AML-193 (cell line): ENCODE results near the gene SEPTIN10.
"Not testable (repeated sequence)": the region's sequence is repeated elsewhere in the genome, so short reads cannot be mapped to it uniquely, and the experiment has no call there.

Experiments used
- DNase-seq, 2 experiments: peaks; one replicate each; lab custom pipeline; 2025; lab: John Stamatoyannopoulos, UW

The SEPTIN10 gene

GRCh38 chr2:109601783-109602182, 12.0 kb downstream of the SEPTIN10 start:
- no peak for DNase-seq

GRCh38 chr2:109597283-109597682, 16.5 kb downstream of the SEPTIN10 start:
- no peak for DNase-seq

DNA sequence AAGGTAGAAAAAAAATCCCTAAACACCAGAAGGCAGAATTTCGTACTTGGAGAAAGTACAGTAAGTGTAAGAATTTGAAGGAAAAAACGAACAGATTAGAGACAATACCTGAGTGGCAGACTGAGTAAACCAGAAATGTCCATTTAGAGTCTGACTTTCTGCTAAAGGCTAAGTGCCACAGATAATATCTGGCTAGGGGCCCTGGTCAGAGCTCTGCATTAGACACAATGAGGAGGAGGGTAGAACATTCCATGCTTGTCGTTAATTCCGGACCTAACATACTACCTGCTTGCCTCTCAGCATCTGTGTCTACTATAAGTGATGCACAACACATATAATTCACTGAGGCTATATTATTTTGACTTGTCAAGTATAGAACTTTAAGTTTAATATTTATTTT, 18.1 kb downstream of the SEPTIN10 start:
- no peak for DNase-seq

- no peak for DNase-seq
Measured at GRCh38 chr2:109594246-109594885, 19.4 kb downstream of the SEPTIN10 start.

DNA sequence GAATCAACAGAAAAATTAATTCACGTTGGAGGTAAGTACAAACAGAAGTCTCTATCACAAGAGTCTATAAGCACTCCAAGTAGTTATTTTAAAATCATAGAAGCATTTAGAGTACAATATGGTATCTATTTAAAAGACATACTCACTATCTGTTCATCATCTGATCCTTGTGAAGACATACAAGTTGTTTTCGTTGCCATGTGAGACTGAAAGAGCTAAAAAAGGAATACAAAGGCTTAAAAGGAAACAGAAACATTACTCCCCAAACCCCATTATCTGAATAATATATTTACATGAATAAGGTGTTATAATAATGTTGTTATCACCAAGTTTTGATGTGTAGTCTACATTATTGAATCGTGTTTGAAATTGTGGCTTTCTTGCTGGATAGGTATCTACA, 20.9 kb downstream of the SEPTIN10 start:
- DNase-seq, result no peak

GRCh38 chr2:109591206-109591605, 22.6 kb downstream of the SEPTIN10 start:
- no peak for DNase-seq

GRCh38 chr2:109586687-109587086, 27.1 kb downstream of the SEPTIN10 start:
- DNase-seq, result no peak

- no peak for DNase-seq
Measured at GRCh38 chr2:109582928-109583895, 30.6 kb downstream of the SEPTIN10 start.

GRCh38 chr2:109577630-109578029, 36.1 kb downstream of the SEPTIN10 start:
- not testable (repeated sequence) for DNase-seq

GRCh38 chr2:109575373-109575772, 38.4 kb downstream of the SEPTIN10 start:
- no peak for DNase-seq

DNA sequence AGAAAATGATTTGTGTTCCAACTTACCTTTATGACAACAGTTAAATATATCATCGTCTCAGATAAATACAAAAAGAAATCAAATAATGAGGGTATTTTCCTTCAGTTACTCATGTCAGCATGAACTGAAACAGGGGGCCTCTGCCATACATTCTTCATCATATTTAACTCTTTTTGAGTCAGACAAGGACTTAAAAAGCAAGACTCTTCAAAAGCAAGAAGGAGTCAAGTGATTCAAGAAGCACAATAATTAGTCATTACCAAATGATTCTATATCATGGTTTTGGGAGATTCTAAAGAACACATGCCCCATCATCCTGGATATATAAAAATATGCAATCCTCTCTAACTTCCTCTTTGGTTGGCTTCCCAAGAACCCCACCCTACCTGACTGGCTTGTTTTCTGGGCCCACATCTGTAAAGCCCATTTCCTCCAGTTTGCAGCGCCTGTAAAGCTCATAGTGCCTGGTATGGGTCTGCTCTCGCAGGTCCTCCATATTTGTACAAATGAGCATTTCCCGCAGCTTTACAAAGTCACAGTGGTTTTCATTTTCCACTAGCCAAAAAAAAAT, 49.7 kb downstream of the SEPTIN10 start:
- DNase-seq, result no peak

- no peak for DNase-seq
Measured at GRCh38 chr2:109563288-109563687, 50.5 kb downstream of the SEPTIN10 start.

- DNase-seq, result no peak
Measured at GRCh38 chr2:109562421-109562820, 51.3 kb downstream of the SEPTIN10 start.

DNA sequence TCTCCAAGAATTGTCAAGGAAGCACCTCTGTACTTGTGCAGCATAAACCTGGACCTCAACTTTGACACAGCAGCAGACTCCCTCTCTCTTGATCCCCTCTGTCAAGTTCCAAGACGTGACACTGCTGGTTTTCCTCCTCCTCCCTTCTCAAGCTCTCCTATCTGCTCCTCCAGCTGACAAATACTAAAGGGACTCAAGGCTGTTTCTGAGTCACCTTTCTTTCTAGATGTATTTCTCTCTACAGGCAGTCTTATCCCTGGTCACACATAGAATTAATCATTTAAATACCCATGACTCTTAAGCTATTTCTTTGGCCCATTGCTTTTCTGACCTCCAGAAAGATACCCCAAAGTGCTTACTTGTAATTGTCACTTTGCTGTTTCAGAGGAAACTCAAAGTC, 53.5 kb downstream of the SEPTIN10 start:
- no peak for DNase-seq

DNA sequence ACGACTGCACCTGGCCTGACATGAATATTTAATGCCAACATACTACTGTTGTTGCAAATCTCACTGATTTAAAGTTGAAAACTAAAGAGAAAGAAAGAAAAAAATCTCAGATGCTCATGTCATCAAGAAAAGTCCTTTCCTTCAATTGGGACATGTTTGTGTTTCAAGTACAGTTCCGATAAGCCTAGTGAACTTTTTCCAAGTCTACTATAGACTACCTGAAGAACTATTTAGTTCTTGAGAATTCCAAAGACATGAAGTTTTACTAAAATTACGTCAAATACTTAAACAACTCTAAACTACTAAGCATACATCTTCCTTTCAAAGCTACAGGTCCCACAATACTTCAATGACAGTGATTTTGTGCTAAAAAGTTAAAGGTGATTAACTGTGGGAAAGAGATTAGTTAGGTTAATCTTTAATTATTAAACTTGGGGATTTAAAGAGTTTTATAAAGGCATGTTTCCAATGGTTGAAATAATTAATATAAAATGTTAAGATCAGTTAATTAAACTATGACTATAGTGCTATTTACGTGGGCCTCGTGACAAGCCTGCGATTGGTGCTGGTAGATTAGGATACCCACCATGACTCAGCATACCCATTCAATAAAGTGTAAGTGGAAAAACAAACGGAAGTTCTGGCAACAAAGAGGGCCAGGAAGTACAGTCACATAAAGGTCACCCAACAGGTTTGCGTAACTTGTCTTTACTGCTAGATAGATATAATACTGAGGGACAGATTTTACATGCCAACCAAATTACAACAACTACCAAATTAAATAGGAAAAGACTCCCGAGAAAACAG, 55.5 kb downstream of the SEPTIN10 start:
- DNase-seq, result peak; percentile 68 to 82

- DNase-seq, result no peak
Measured at GRCh38 chr2:109557309-109557708, 56.5 kb downstream of the SEPTIN10 start.

- no peak for DNase-seq
Measured at GRCh38 chr2:109555346-109555900, 58.3 kb downstream of the SEPTIN10 start.

DNA sequence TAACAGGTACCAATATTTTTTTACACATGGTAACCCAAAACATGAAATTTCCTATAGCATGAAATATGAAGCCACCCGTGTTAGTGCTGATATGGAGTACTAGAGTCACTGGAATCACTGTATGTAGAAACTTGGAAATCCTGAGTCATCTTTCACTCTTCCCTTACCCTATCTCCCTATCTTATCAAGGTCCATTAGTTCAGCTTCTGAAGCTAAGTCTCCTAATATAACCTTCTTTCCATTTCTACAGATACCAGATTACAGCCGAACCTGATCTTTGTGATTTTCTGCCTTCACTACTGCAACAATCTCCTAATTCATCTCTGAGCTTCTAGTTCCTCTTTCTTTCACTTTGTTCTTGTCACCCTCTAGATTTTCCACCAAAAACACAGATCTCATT, 59.0 kb downstream of the SEPTIN10 start:
- no peak for DNase-seq

DNA sequence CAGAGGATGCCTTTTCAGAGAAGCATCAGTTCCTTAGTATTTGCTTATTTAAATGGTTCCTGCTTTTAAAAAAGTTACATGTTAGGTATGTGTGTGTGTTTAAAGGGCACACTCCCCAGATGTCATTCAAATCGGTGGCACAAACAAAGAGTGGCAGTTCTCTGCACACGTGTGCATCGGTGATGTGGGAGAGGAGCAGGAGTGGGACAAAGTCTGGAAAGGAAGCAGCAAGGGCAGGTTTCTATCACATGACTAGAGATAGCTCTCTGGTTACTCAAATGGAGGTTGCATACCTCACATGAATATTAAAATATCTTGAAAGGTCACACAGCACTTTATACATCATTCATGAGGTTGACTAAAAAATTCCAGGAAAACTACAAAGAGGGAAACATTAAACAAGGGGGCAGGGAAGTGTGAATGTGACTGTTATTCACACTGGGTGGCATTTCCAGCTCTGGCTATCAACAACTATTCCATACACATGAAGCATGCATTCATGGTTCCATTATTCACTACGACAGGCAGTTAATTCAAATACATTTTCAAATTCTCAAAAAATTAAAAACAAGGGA, 64.7 kb downstream of the SEPTIN10 start:
- DNase-seq, result no peak

DNA sequence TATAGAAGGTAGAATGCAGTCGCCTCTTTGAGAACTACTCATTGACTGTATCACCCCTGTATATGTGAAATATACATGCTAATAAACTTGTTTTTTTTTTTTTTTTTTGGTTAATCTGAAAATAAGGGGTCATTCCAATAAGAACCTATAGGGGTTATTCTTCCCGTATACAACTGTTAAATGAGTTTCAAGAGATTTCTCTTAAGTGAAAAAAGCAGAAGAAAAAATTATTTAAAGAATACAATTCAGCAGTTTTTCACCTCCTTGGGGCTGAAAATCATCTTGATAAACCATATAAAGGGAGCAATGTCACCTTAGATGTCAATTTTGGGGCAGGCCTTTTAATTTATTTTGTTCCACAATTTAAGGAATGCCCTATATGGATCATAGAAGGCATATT, 66.5 kb downstream of the SEPTIN10 start:
- no peak for DNase-seq
